Activated naive CD4-positive, alpha-beta T cell (primary cell): Measurements from ENCODE around the gene SLC43A3.

Source experiments
- DNase-seq, 4 experiments: peaks; one replicate each; lab custom pipeline; 2025; lab: John Stamatoyannopoulos, UW

SLC43A3 gene

DNA sequence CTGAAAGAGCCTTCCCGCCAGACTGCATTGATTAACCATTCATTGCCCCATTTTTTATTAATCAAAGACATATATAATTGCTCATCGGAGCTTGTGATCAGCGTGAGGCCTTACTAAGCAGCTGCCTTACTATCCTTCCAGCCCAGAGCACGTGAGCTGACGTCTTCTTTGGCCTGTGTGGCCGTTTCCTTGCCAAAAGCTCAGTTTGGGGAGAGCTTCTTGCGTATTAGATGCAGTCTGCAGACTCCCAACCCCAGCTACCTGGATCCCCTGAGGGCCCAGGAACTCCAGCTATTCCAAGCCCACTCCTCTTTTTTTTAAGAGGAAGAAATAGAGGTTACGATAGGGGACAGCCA, 784 bp upstream of the SLC43A3 start:
- DNase-seq: no peak

GRCh38 chr11:57426439-57426928, 437 bp downstream of the SLC43A3 start:
- no peak for DNase-seq

DNA sequence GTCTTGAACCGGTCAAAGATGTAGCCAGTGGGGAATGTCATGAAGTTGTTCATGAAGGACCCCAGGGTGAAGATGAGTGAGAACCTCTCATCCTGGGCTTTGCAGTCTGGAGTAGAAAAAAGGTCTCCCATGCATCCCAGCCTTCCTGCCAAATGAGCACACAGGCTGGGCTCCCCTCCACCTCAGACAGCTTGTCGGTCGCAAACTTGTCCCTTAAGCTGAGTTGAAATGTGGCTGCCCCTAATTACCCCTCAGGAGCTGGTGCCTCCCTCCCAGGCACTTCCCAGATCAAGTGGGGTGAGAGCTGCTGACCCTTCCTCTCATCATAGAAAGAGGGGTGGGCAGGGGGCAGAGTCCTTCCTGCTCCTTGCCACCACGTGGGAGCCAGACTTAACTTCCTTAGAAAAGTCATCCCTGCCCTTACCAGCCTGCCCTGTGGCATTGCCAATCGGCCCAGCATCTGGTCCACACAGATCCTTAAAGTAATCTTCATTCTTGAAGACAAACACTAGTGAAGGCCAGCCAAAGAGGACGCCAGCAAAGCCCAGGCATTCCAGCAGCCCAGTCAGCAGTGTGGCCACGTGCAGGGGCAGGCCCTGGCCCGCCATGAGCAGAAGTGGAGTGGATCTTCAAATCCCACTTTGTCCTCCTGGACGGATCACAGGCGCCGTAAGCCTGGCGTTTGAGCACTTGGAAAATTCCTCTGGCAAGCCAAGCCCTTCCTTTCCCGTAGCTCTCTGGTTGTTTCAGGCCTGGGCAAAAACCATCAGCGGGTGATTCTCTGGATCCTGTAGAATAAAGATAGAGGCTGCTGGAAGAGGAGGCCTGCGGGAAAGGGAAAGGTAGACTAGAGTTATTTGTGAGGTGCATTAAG, 1.1 kb downstream of the SLC43A3 start:
- DNase-seq: no peak

DNA sequence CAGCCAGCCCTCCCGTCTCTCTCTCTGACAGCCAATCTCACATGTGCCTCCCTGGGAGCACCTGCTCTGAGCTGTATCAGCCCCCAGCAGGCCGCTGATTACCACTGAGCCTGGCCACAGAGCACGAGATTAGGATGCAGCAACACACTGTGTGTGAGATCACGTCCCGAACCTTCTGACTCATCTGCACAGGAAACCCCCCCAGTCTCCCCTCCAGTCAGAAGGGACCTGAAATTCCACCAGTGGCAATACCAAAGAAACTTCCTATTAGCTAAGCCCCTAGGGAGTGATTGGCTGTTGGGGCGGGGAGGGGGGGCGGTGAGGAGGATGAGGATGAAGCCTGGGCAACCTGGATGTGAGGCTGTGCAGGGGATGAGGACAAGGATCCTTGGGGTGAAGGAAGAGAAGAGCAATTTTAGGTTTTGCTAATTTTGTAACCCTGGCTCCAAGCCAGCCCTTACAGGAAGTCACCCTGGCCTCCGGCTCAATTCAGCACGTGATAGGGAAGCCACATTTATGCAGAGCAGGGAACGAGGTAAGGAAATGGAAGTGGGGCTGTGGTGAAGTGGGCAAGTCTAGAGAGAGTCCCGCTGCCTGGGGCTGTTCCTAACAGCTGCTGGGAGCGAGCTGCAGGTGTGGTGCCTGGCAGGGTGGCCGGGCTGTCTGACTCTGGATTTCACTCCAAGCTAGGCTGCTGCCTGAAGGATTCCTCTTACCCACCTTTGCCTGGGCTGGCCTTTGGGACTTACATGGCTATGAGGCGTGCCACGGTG, 1.9 kb downstream of the SLC43A3 start:
- peak; percentile 45 to 60 (median 52) for DNase-seq

- DNase-seq: no peak
Measured at GRCh38 chr11:57424137-57424791, 2.7 kb downstream of the SLC43A3 start.

DNA sequence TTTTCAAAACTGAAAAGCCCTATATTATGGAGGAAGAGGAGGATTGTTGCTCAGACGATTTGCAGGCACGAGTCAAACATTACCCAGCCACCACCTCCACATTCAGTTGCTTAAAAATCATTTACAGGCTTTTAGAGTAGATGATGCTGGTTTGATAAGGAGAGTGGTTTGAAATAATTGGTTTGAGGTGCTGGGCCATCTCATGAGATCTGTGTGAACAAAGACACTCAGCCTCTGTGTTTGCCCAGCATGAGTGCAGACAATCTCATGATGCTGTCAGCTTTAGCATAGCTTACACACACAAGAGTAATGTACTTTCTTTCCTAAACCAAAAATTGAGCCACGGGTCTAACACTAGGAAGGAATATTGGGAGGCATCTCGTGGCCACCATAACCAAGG, 4.3 kb downstream of the SLC43A3 start:
- no peak for DNase-seq

- DNase-seq: no peak
Measured at GRCh38 chr11:57421805-57422204, 5.1 kb downstream of the SLC43A3 start.

DNA sequence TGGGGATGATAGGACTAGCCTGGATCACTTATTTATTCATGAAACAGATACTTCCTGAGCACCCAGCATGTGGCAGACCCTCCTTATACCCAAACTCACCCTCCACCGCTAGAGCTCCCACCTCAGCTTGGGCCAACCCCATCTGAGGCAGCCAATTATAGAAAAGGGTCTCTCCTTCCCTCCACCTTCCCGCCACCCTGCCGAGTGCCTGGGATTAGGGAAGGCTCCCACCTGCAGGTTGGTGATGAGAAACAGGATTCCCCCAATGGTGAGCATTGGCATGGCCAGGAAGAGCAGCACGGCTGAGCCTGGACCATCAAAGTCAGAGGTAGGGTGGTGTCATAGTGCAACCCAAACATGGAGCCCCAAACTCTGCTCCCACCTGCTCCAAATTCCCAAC, 5.9 kb downstream of the SLC43A3 start:
- DNase-seq: no peak

DNA sequence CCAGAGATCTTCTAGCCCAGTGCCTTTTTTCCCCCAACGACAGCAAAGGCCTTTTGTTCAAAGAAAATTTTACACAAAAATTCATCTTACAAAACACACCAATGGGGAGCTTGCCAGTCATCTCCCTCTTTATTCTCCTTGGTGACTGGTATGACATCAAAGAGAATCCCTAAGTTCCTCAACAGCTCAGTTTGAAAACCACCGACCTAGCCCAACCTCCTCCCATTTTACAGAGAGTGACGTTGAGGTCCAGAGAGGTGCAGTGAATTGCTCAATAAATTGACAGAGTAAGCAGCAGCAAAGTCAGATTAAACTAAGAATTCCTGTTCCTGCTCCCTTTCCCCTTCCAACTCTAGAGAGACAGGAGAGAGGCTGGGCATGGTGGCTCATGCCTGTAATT, 7.8 kb downstream of the SLC43A3 start:
- DNase-seq: no peak

- DNase-seq: no peak
Measured at GRCh38 chr11:57418131-57418530, 8.8 kb downstream of the SLC43A3 start.

GRCh38 chr11:57417056-57417455, 9.9 kb downstream of the SLC43A3 start:
- no peak for DNase-seq

DNA sequence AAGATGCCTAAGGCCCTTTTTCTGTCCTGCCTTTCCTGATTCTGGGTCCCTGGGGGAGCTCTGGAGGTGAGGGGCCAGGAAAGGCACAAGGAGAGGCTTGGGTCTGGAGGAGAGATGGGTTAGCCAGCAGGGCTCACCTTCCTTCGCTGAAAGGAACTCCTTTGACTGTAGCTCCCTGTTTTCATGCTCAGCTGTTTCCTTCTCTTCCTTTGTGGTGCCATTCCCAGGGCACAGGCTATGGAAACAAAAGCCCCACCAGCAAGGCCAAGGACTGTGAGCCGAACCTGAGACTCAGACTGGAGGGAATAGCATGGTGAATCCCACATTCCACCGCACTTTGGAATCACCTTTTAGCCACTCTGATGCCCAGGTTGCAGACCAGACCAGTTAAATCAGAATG, 10.5 kb downstream of the SLC43A3 start:
- DNase-seq: no peak

- no peak for DNase-seq
Measured at GRCh38 chr11:57414612-57415212, 12.2 kb downstream of the SLC43A3 start.

- DNase-seq: no peak
Measured at GRCh38 chr11:57413681-57414080, 13.2 kb downstream of the SLC43A3 start.

DNA sequence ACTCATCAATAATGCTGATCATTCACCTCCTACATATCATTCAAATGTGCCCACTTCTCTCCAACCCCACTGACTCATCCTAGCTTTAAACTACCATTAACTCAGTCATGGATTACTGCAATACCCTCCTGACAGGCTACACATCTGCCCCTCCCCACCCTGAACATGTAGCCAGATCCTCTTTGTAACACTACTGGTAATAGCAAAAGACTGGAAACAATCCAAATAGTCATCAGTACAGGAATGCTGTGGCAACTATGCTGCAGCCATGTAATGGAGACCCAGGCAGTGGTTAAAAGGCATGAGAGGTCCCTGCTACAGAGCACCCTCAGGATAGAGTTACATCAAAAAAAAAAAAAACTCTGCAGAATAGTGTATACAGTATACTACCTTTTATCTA, 16.6 kb downstream of the SLC43A3 start:
- DNase-seq: no peak

GRCh38 chr11:57409321-57410100, 17.4 kb downstream of the SLC43A3 start:
- DNase-seq: no peak

DNA sequence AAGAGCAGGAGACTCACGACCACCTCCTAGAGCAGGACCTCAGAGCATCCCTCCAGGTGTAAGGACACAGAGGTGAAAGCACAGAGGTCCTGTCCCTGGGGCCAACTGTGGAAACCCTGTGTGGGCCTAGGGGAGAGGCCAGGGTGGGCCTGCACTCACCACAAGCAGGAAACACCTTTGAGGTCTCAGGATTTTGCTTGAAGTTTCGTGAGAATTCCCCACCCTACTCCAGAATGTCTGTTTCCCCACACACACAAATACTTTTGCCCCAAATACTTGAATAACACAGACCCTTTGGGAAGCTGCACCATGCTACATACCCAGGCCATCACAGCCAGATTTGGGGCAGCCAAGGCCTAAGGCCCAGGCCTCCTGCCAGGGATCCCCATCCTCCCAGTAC, 18.1 kb downstream of the SLC43A3 start:
- no peak for DNase-seq

GRCh38 chr11:57407941-57408475, 18.9 kb downstream of the SLC43A3 start:
- DNase-seq: no peak

GRCh38 chr11:57407010-57407920, 19.7 kb downstream of the SLC43A3 start:
- DNase-seq: no peak

DNA sequence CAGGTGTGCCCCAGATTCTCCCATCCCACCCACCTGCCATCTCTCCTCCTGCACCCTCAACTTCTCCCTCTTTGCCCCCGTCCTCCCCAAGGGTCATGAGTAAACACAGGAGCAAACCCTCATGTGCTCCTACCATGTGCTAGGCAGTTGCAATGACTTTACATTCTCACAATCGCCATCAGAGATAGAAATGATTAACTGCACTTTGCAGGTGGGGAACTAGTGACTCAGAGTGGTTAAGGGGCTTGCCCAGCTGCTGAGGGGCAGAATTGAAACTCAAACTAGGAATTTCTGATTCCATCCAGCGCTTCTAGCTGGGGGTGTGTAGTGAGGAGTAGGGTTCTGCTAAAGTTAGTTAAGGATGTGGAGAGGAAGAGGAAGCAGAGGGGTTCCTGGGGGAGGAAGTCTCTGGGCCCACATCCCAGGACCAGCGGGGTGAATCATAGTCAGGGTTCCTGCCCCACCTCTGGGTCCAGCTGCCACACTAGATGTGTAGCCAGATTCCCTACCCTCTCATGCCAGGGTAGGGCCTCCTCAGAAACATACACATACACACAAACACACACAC, 20.5 kb downstream of the SLC43A3 start:
- no peak for DNase-seq
